Spleen (tissue), 11 donors: ENCODE results near the gene DEFB113. TPM values are rescaled to one million over a fixed set of nuclear protein-coding genes. Genes with fewer than 3 reads are reported as not detected.

Experiments
- DNase-seq: peaks from one replicate; pipeline ENCODE4 v3.0.0-alpha.2; 2020
- H3K27ac ChIP-seq, 8 donors: fragments of 200-600 bp; sonication (generic) in 7 of 8; 1 replicate in 4 of 8; 2 replicates in 4 of 8; pipeline versions ENCODE4 v1.5.0 to v1.8.0; 2016 to 2021; ENCODE audit warnings: inconsistent platforms in 4 of 8, mild to moderate bottlenecking in 4 of 8, moderate library complexity in 1 of 8
- H3K27me3 ChIP-seq, 7 donors: fragments of 200-600 bp; sonication (generic) in 6 of 7; replicated peaks in 1 of 7; 1 replicate in 4 of 7; 2 replicates in 3 of 7; pipeline versions ENCODE4 v1.5.0 to v1.8.0; 2016 to 2021; ENCODE audit warnings: inconsistent platforms in 3 of 7, mild to moderate bottlenecking in 1 of 7
- H3K36me3 ChIP-seq, 6 donors: fragments of 200-600 bp; sonication (generic) in 5 of 6; 1 replicate in 4 of 6; 2 replicates in 2 of 6; pipeline versions ENCODE4 v1.5.0 to v1.8.0; 2016 to 2021; ENCODE audit warnings: inconsistent platforms in 2 of 6
- H3K4me1 ChIP-seq, 6 donors: fragments of 200-600 bp; sonication (generic) in 5 of 6; 1 replicate in 3 of 6; 2 replicates in 3 of 6; pipeline versions ENCODE4 v1.5.0 to v1.8.0; 2016 to 2021; ENCODE audit warnings: inconsistent platforms in 3 of 6
- H3K4me3 ChIP-seq, 8 donors: fragments of 200-600 bp; sonication (generic) in 7 of 8; 1 replicate in 4 of 8; 2 replicates in 4 of 8; pipeline versions ENCODE4 v1.5.0 to v1.8.0; 2016 to 2021; ENCODE audit warnings: inconsistent platforms in 4 of 8, mild to moderate bottlenecking in 4 of 8, moderate library complexity in 2 of 8
- H3K9me3 ChIP-seq, 8 donors: fragments of 200-600 bp; sonication (generic) in 7 of 8; 1 replicate in 4 of 8; 2 replicates in 4 of 8; pipeline versions ENCODE4 v1.5.0 to v1.8.0; 2016 to 2021; ENCODE audit warnings: inconsistent platforms in 4 of 8
- POLR2A ChIP-seq, 3 donors: fragments of 450-650 bp; IDR thresholded peaks; one replicate each; pipeline ENCODE4 v1.5.1; 2017; ENCODE audit warnings: antibody characterized with exemption in 3 of 3, mild to moderate bottlenecking in 1 of 3
- POLR2AphosphoS5 ChIP-seq, 3 donors: sonication (generic); formaldehyde crosslinking; IDR thresholded peaks; one replicate each; pipeline ENCODE4 v1.5.1; 2017; ENCODE audit warnings: antibody characterized with exemption in 3 of 3
- WGBS, 5 donors: extraction: QIAGEN DNeasy Blood & Tissue Kit in 3 of 5; methylation state at CpG; one replicate each; pipeline versions ENCODE4 v1.1.5 to v1.1.7; 2013 to 2018; 5-methylcytosine and 5-hydroxymethylcytosine counted together
- intact Hi-C: fragments of 100-400 bp; cut with DNase I; formaldehyde crosslinking; loops from one replicate; pipeline ENCODE4 v1.15.0; 2023; ENCODE audit warnings: low total_unique reads
- polyA plus RNA-seq, 3 donors: library from polyadenylated mRNA; stranded (reverse); fragments of 200-250 nt; gene quantifications; one replicate each; pipeline ENCODE4 v1.2.1, GENCODE V29; 2013
- total RNA-seq, 7 donors: library from RNA; depleted of rRNA in 3 of 7; stranded (reverse); fragments of >200 nt in 3 of 7; fragmentation: NEBNext Ultra II Directional in 4 of 7; extraction: Animal tissue kit (Norgen Biotek cat#: 25700) in 4 of 7; gene quantifications; one replicate each; pipeline versions ENCODE4 v1.1.0 to v1.2.1, GENCODE V29; 2016 to 2021
- TF ChIP-seq, protein P1 (sequence below), 11 experiments: fragments of 200-600 bp in 7 of 11; fragments of 450-650 bp in 4 of 11; sonication (generic) in 4 of 11; IDR thresholded peaks in 8 of 11; conservative IDR thresholded peaks in 3 of 11; 1 replicate in 7 of 11; 2 replicates in 4 of 11; pipeline versions ENCODE4 v1.4.0 to v1.8.0; 2016 to 2021; ENCODE audit warnings: antibody characterized with exemption in 11 of 11, inconsistent platforms in 4 of 11, mild to moderate bottlenecking in 1 of 11
- donor health status: healthy with polysubstance abuse.
- donor health status: DM: no; HTN: no; CAD: no; lungs with moderate emphysema.
- donor health status: DM: no; HTN: no; CAD: no.
- donor health status: Bipolar disorder and iron deficiency.
- donor health status: healthy.
- donor health status: DM: no; HTN: no; CAD: no.
- donor health status: DM: yes; HTN: yes; CAD: no.

The DEFB113 gene
- total and polyA plus RNA-seq, 10 donors, result not detected

DNA sequence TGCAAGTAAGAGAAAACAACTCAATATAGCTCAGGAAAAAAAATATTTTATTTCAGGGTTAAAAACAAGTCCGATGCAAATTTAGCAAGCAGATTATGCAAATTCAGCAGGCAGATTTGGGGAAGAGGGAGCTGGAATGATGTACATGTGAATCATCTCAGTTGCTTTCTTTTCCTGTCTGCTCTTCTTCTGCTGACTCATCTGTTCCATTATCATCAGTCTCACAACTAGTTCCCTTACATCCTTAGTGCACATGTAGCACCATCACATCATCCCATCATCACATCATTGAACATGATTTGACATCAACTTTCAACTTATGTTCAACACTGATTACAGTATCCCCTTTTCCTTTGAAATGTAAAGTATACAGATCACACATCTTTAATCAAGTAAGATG, 11.5 kb upstream of the DEFB113 start:
- intact Hi-C loops, result no loop called here
- H3K4me1 ChIP-seq, result no peaks in the 10 kb centered on the region
- peaks cover 0 to 4% (median 0%) of the 10 kb centered on the region in 8 donors for H3K9me3 ChIP-seq
- no peak overlapping the region for H3K27ac ChIP-seq
- TF ChIP-seq POLR2A (IDR thresholded peaks at IDR 0.05), result no peak
- TF ChIP-seq, protein P1, sequence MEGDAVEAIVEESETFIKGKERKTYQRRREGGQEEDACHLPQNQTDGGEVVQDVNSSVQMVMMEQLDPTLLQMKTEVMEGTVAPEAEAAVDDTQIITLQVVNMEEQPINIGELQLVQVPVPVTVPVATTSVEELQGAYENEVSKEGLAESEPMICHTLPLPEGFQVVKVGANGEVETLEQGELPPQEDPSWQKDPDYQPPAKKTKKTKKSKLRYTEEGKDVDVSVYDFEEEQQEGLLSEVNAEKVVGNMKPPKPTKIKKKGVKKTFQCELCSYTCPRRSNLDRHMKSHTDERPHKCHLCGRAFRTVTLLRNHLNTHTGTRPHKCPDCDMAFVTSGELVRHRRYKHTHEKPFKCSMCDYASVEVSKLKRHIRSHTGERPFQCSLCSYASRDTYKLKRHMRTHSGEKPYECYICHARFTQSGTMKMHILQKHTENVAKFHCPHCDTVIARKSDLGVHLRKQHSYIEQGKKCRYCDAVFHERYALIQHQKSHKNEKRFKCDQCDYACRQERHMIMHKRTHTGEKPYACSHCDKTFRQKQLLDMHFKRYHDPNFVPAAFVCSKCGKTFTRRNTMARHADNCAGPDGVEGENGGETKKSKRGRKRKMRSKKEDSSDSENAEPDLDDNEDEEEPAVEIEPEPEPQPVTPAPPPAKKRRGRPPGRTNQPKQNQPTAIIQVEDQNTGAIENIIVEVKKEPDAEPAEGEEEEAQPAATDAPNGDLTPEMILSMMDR (IDR thresholded peaks at IDR 0.05 in 8 of 11, conservative IDR thresholded peaks at IDR 0.05 in 3 of 11), result no peak
- no peak for TF ChIP-seq POLR2AphosphoS5 (IDR thresholded peaks at IDR 0.05)
- H3K4me3 ChIP-seq, result no peak overlapping the region
- H3K27me3 ChIP-seq, result no peaks in the 10 kb centered on the region
- no peaks in the 10 kb centered on the region for H3K36me3 ChIP-seq
- WGBS, 5 donors, result 74 to 89% (median 84%) methylated on average over 1 of the region's 1 CpG
- DNase-seq, result no peak

- Histone ChIP-seq H3K9me3 (peaks cover 0 to 4% (median 0%) of the 10 kb centered on the region in 8 donors), H3K27ac (no peak overlapping the region), H3K27me3 (no peaks in the 10 kb centered on the region), H3K4me1 (no peaks in the 10 kb centered on the region), H3K4me3 (no peak overlapping the region), H3K36me3 (no peaks in the 10 kb centered on the region)
- intact Hi-C loops, result no loop called here
- TF ChIP-seq POLR2AphosphoS5 (IDR thresholded peaks at IDR 0.05) (no peak), POLR2A (IDR thresholded peaks at IDR 0.05) (no peak)
- TF ChIP-seq, protein P1 (IDR thresholded peaks at IDR 0.05 in 8 of 11, conservative IDR thresholded peaks at IDR 0.05 in 3 of 11), result no peak
- DNase-seq, result no peak
- 65 to 73% (median 71%) methylated on average over 4 of the region's 4 CpGs for WGBS, 5 donors
Measured at GRCh38 chr6:49979584-49979983, 10.2 kb upstream of the DEFB113 start.

DNA sequence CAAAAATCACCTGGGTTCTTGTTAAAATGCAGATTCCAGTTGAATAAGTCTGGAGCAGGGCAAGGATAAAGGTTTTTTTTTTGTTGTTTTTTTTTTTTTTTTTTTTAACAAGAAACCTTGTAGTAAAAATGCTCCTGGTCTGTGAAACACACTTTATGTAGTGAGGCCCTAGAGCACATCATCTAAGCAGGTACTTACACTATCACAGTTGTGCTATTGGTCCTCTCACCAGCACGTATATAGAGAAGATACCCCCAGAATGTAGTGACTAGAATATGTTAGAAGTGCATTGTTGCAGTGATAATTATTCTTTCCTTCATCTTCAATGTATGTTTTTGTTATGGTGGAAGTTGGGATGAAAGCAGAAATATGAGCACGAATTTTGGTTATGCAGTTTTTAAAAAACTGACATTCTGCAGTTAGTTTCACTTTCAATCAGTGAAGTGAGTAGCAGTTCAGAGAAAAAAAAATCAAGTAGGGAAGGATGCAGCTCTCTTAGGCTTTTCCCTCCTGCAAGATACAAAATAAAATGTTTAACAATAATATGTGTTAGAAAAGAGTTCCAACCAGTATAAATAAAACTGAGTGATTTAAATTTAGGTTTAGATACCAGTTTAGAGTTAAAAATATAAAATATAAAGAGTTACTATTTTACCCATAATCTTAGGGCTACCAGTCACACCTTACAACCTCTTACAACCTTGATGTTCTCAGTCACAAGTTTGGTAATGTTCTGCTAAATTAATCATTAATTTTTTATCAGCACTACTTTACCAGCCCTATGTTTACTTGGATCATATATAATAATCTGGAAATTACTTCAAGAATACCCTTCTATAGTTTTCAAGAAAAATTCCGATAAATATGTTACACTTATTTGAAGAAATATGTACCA, 9.2 kb upstream of the DEFB113 start:
- no peak overlapping the region for H3K27ac ChIP-seq
- TF ChIP-seq, protein P1 (IDR thresholded peaks at IDR 0.05 in 8 of 11, conservative IDR thresholded peaks at IDR 0.05 in 3 of 11), result no peak
- TF ChIP-seq POLR2AphosphoS5 (IDR thresholded peaks at IDR 0.05) (no peak), POLR2A (IDR thresholded peaks at IDR 0.05) (no peak)
- peak overlapping the region in 1 of 8 donors; percentile 38 for H3K4me3 ChIP-seq
- 21 to 44% (median 37%) methylated on average over 3 of the region's 3 CpGs for WGBS, 5 donors
- H3K27me3 ChIP-seq, result no peaks in the 10 kb centered on the region
- H3K36me3 ChIP-seq, result no peaks in the 10 kb centered on the region
- intact Hi-C loops, result no loop called here
- H3K4me1 ChIP-seq, result no peaks in the 10 kb centered on the region
- DNase-seq, result no peak
- peaks cover 0 to 4% (median 0%) of the 10 kb centered on the region in 8 donors for H3K9me3 ChIP-seq

DNA sequence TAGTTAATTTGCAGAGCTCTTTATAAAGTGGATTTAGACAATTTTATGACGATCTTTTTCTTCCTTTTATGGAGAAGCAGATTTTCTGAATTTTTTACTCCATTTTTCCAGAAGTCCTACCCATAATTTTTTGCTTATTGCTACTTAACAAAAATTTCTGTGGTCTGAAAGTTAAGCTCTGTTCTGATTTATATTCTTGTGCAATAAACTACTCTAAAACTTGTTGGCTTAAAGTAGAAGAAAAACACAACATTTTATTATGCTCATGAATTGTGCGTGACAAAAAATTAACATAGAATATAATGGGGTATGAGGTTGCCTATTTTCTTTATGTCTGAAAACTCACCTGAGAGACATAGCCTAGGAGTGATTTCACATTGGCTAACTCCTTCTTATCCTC, 2.6 kb downstream of the DEFB113 start:
- Histone ChIP-seq H3K27me3 (no peaks in the 10 kb centered on the region), H3K27ac (no peak overlapping the region), H3K36me3 (no peaks in the 10 kb centered on the region), H3K4me1 (no peaks in the 10 kb centered on the region), H3K4me3 (no peak overlapping the region), H3K9me3 (no peaks in the 10 kb centered on the region)
- WGBS, 5 donors, result 52 to 62% (median 55%) methylated on average over 2 of the region's 2 CpGs
- intact Hi-C loops, result no loop called here
- TF ChIP-seq POLR2A (IDR thresholded peaks at IDR 0.05) (no peak), POLR2AphosphoS5 (IDR thresholded peaks at IDR 0.05) (no peak)
- TF ChIP-seq, protein P1 (IDR thresholded peaks at IDR 0.05 in 8 of 11, conservative IDR thresholded peaks at IDR 0.05 in 3 of 11), result no peak
- DNase-seq, result no peak
